SW 1271 (cell line): Measurements from ENCODE around the gene UNC13C.

ENCODE experiments used
- DNase-seq, 2 experiments: peaks; one replicate each; lab custom pipeline; 2025; lab: John Stamatoyannopoulos, UW

UNC13C gene

DNA sequence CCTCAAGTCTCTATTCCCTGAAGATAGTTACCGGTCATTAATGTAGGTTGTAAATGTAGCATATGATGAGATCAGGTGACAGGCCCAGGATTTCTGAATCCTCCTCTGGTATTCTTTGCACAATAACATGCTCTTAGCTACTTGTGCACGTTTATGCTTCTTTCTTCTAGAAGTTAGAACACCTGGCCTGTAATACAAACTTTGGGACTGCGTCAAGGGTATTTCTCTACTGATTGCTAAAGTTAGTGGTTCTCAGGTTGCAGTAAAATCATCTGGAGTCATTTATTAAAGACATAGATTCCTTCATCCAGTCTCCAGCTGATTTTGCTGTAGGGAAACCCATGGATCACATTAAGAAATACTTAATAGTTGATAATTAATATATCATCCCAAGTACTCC, 48.0 kb downstream of the UNC13C start:
- DNase-seq, result no peak

DNA sequence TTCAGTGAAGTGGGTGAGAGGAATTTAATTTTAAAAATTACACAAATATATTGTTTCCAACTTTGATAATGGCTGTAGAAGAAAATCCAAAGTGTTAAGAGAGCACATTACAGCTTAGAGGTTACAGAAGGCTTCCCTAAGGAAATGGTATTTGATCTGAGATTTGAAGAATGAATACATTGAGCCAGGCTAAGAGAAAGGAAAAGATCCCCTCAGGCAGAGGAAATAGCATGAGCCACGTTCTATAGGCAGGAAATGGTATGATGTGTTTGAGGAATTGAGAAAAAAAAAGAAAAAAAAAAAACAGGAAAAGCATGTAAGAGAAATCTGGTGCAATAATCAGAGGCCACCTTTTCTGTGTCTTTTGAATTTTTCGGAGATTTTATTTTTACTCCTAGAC, 48.6 kb downstream of the UNC13C start:
- DNase-seq, result no peak

DNA sequence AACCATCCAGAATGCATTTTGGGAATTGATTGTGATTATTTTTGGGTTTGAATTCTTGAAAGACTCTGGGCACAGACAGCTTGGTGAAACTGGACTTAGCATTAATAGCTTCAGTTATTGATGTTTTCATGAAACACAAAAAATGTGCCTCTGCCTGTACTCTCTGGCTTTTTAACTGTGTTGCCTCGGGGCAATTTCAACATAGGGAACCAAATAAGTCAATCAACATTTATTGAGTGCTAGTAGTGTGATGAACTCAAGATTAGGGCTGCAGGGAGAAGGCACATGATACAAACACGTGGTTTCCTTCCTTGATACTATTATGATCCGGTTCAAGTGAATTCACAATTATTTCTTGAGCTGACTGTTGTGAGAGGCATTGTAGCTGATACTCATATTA, 50.8 kb downstream of the UNC13C start:
- DNase-seq, result no peak

DNA sequence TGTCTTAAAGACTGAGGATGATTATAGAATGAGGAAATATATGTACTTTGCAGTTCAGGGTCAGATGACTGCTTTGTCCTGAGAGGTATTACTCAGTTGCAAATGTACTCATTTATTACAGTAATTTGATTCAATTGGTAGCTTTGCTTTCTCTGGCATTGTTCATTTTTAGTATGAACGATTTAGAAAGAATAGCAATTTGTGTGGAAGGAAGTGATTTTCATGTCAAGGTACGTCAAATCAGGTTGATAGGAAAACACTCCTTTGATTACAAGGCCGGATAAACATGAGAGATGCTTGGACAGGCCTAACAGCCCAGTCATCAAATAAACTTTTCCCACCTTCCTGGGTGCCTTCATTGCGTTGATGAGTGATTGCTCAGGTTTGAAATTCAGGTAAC, 53.8 kb downstream of the UNC13C start:
- DNase-seq, result no peak

DNA sequence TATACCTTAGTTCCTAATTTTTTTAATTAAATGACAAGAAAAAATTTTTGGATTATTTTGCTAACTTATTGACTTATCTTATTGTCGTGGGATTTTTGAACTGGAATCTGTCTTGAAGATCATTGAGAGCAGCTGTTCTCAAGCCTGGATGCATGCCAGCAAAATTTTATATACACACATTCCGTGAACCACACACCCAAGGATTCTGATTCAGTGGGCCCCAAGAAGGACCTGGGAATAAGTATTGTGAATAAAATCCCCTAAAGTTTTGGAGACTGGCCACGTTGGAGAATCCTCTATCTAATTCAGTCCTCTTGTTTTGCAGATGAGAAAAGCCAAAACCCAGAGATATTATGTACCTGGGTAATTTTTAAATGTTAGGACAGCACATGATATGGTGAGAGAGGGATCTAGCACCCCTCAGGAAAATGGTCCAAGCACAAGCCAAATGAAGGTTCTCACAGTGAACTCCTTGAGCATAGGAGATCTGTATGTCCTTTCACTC, 55.2 kb downstream of the UNC13C start:
- no peak for DNase-seq

DNA sequence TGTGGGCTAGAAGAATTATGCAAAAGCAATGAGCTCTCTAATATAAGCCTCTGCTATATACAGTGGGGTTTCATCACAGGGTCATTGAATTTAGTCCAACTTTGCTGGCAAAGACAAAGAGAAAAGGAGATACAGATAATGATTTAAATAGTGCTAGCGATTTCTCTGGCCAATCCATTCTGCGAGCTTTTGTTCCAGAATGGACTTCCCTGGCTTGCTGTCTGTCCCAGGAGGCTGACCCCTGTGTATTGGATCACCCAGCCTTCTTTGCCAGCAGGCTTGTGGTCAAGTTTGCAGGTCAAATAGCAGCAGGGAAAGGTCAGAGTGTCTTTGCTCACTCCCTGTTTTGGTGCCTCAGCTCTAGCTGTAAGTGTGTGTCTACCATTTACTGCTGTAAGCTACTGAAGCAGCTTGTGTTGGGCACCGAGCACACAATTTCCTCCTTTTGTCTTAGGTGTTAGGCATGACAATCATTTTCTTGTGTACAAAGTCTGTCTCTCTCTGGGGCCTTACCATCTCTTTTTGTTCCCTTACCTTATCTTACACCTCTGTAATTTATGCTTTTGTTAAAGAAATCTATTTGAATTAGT, 55.7 kb downstream of the UNC13C start:
- DNase-seq, result no peak

DNA sequence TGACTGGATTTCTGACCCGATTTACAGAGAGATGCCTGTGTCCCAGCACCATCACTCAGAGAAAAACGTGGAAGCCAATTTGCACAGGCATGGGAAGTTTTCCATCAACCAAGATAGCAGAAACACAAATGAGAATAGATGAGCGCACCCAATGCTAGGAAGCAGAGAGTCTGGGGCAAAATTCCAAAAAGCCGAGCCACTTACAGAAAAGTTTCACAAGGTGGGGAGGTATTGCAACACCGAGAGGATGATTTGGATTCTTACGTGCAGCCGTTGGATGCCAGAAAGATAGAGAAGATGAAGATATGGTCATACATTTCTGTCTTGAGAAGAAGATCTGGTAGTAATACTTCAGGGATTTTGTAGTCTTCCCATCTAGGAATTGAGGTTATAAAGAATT, 57.4 kb downstream of the UNC13C start:
- DNase-seq, result no peak

DNA sequence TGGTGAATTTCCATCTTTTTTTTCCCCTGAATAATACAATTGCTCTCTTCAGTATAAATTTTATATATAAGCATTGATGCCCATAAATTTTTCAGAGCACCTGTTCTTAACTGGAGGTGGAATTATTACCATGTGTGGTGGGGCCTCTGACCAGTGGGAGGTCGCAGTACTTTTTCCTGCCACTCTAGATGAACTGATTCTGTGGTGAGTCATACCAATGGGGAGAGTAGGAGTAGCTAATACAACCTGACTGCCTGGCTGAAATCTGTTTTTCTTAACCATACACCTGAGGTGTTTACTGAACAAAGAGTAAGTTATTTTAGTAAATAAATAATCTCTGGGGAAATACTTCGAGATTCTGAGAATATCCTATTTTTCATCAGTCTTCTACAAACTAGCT, 67.2 kb downstream of the UNC13C start:
- DNase-seq, result no peak

DNA sequence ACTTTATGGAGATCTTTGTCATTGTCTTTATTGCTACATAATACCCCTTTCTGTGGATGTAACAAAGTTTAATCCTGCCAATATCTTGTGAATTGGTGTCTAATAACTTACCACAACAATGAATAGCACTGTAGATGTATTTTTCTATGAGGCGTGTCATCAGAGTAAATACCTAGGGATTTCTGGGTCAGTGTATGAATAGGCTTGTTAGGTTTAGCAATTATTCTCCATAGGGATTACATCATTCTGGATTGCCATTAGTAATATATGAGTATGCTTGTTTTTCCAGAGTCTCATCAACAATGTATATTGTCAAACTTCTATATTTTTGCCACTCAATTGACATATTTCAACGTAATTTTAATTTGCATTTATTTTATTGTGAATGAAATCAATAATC, 67.9 kb downstream of the UNC13C start:
- DNase-seq, result no peak

DNA sequence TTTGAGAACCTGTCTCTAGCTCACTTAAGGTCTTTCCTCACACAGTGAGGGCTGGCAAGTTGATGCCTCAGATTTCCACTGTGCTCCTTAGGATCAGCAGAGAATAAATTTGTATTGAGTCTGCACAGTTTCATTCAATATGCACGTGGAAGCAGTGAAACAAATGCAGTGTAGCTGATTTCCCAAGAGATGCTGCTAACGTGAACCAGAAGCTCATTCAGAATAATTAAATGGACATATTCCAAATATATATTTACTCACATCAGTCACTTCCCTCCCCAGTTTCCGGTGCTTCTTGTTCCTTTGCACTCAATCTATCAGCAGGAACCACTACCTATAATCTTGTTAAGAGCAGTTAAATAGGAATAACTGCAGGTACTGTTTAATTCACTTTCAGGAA, 86.1 kb downstream of the UNC13C start:
- DNase-seq, result no peak

DNA sequence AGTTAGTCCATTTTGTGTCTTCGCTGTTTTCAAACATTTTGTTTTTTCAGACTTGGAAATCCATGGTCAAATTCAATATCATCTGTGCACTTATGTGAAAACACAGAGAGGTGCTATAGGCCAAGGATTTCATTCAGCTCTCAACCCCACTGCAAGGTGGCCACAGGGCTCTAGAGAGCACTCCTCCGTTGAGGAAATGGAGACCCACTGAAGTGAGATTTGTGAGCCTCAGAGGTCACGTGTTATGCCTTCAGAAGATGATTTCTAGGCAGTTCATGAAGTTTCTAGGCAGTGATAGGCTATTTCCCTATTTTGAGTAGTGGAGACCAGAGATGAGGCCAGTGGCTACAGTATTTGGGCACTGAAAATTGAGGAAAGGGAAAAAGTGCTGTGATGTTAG, 88.2 kb downstream of the UNC13C start:
- no peak for DNase-seq

DNA sequence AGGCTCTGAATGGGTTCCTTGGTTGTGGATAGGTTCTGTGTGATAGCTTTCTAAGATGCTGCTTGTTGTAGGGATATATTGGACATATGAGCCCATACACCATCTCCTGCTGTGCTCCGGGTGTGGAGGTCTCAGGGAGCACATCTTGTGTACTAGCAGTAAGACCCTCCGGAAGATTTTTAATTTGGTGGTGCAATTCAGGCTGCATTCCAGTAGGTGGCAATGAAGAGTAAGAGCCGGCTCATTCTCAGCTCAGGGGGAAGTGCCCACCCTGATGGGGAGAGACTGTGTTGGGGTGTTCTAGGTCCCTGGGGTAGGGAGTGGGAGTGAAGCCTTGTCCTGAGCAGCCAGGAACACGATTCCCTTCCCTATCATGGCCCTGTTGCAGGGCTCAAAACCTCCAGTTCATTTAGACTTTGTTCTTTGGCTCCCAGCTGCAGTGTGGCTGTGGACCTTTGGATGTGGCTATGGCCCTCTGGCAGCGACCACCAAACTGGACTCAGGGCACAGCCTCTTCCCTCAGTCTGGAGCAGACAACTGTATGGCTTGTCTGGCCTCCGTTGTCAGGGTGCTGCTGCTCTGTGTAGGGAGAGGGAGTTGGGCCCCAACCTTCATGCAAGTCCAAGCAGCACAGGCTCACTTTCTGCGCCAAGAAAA, 104.7 kb downstream of the UNC13C start:
- DNase-seq, result no peak

DNA sequence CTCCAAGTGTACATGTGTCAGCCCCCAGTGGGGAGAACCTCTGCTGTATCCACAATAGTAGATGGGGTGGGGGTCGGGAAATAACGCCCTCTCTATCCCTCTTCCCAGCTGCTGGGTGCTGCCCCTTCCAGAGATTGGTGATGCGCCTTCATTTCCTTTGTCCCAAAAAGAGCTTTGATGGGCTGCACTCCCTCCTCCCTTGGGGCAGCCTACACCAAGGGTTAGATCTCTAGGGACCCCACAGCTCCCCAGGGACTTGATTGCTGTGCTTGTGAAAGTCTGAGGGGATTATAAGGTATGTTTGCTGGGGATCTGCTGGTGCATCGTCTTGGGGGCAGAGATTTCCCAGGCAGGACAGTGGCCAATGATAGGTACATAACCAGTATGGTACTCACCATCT, 105.3 kb downstream of the UNC13C start:
- DNase-seq, result no peak

DNA sequence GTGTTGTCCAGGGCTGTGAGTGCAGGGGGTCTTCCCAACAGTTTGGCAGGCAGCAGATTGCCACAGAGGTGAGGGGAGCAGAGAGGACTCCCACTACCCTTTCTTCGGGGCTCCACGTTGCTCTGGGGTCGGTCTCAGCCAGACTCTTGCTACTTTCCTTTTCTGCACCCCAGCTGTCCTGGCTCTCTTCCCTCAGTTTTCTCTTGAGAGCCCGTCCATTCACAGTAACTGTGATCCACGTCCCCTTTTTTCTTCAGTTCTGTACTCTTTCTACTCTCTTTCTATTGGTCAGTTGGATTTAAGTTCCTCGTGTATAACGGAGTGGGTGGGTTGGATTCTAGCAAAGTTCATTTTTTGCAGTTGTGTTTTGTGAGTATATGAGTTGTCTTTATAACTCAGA, 105.8 kb downstream of the UNC13C start:
- no peak for DNase-seq

DNA sequence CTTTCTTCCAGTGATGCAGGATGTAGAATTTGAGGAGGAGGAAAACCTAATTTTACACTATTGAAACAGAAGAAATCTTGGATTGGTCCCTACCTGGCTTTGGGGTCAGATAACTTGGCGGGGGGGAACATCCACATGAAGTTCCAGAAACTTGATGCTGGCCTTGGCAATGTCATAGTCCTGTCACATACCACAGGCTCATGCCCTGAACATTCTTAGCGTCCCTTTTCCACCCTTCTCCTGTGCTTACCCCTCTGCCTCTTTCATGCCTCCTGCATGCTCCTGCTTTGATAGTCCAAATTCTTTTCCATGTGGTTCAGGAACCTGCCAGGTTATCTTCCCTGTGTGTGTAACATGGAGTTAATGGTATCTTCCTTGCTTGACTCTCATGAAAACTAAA, 110.6 kb downstream of the UNC13C start:
- no peak for DNase-seq

DNA sequence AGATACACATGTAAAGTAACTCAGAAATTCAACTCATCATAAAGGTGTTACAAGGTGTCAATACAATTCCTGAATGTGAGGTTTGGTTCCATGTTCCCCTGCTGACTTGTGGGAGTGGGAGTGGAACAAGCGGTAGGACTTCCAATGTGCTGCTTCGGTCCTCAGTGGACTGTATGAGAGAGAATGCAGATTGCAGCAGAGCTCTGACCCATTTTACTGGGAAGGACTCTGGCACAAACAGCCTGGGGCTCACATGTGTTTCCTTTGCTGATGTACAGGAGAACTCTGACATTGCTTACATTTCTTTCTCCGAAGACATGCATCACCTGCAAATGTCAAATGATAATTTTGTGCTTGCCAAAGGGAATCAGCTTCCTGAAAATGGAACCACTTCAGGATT, 111.5 kb downstream of the UNC13C start:
- no peak for DNase-seq

DNA sequence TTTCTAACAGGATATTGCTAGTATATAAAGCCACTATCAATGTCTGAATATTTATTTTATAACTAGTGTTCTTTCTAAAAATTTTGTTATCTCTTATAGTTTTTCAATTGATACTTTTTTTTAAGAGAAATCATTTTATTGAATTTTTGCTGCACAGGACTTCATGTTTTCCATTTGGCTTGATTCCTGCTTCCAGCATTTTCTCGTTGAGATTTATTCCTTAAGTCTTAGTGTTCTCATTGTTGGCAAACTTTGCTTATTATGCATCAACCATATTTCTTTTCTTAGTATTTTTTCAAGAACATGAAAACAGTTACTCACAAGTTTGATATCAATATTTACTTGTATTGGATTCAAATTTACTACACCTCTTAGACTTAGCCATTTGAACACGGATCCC, 113.4 kb downstream of the UNC13C start:
- DNase-seq, result no peak

DNA sequence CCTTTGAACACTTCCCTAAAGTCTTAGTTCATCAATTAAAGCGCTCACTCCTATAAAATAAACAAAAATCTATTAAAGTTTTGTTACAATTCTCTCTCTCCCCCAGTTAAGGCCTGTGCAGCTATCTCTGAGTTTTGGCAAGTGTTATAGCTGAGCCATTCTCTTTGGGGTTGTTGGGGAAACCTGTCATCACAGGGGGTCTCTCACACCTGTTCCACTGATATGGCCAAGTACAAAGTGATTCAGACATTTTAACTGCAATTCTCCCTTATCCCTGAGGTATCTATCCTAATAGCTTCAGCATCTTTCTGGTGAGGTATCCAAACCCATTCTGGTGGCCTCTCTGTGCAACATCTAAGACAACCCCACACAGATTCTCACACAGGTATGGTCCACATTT, 116.4 kb downstream of the UNC13C start:
- DNase-seq, result no peak

DNA sequence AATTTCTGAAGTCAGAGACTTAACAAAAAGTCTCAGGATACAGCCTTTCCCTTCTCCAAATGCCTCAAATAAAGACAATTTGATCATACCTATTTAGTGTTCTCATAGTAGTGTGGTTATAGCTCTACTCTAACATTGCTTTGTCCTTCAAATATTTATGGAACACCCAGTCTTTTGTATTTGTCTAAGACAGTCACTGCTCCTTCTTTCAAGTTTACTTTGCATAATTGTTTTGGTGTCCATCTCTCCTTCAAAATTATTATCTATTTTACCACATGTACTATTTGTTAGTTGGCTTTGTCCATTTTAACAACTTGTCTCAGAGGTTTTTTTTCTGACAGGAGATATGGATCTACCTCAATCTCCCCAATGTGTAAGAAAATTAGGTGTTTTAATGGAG, 118.8 kb downstream of the UNC13C start:
- DNase-seq, result no peak

DNA sequence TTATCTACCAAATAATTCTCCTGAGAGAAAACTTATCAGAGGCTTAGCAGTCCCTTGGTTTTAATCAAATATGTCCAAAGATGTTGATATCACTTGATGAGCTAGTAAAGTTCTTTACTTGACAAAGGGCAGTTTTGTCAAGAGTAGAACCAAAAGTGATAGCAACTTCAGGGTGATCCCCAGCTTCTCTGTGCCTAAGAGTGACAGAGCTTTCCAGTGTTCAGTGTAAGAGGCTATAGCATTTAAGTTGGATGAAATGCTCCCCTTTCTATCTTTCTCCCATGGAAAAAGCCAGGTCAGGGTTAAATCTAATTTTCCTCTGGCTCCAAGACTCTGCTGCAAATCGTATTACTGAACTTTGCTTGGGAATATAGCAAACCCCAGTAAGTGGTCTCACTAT, 120.8 kb downstream of the UNC13C start:
- DNase-seq, result no peak

DNA sequence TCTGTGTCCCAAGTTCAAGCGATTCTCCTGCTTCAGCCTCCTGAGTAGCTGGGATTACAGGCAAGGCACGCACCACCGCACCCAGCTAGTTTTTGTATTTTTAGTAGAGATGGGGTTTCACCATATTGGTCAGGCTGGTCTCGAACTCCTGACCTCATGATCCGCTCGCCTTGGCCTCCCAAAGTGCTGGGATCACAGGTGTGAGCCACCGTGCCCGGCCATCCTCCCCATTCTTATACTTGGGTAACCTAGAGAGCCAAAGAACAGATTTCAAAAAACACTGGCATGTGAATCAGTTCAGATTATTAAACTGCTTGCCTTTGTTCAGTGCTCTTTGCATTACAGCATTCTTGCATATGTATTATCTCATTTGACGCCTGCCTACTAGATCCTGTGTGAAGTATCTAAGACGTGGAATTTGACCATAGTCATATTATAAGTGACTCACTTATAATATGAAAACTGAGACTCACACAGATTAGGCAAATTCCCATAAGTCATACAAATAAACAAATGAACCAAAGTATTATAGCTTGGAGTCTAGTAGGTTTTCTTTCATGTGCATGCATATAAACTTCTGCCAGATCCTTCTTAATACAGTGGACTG, 123.5 kb downstream of the UNC13C start:
- DNase-seq, result no peak

DNA sequence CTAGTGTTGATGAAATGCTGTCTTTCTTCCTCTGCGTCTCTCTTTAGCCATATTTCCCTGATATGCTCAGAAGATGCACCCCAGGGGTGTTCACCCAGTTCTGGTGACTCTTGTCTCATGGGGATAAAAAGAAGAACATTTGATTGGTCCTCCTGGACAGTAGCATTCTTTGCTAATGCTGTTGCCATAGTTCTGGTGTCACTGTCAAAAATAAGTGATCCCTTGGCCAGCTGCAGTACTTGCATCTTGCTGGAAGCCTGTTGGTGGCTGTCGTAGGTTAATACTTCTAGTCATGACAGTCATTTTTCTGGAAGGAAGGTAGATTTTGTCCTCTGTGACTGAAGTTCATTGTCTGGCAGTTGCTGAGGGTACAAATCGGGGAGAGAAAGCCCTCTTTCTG, 124.5 kb downstream of the UNC13C start:
- no peak for DNase-seq

DNA sequence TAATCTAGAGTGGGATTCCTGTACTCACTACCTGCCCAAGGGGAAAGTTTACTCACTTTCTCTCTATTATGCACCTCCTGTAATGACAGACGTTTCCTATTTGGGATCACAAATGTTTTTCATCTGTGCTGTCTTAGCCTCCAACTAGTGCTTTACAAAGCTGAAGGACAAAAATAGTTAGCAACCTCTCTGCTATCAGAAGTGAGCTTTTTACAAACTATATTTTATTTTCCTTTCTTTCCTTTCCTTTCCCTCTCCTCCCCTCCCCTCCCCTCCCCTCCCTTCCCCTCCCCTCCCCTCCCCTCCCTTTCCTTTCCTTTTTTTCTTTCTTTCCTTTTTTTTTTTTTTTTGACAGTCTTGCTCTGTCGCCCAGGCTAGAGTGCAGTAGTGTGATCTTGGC, 130.8 kb downstream of the UNC13C start:
- no peak for DNase-seq

DNA sequence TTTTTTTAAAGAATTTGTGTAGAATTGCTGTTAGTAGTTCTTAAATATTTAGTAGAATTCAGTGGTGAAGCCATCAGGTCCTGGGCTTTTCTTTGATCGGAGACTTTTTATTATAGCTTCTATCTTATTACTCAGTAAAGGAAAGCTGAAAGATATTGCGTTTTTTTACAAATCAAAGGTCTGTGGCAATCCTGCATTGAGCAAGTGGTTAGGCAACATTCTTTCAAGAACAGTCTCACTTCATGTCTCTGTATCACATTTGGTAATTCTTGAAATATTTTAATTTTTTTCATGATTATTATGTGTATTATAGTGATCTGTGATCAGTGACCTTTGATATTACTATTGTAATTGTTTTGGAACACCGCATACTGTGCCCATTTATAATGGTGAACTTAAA, 140.8 kb downstream of the UNC13C start:
- DNase-seq, result no peak
